ENCODE results near the gene RPRD1B.
"Not testable (repeated sequence)": the region's sequence is repeated elsewhere in the genome, so short reads cannot be mapped to it uniquely, and the experiment has no call there.

Gene RPRD1B

DNA sequence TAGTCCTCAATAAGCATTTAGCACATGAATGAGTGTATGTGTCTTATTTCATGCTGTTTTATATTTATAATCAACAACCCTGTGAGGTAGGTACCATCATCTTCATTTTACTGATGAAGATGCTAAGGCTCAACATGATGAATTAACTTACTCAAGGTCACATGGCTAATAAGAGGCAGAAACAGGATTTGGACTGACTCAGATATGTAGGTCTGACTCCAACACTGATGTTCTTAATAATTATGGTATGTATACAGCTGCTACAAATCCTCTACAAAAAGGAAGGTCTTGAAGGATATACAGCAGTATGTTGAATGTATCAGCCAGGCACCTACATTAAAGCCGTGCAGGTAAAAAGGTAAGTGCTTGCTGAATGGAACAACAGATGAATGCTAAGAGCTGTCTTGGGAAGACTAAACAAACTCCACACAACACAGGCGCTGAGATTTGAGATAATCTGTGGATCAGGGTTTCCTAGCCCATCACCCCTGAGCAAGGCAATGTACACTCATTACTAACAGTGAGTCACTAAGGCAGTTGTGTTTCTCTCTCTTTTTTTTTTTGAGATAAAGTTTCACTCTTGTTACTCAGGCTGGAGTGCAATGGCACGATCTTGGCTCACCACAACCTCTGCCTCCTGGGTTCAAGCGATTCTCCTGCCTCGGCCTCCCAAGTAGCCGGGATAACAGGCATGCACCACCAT lies 32.2 kb upstream of the RPRD1B start:
- DNase-seq (ENCODE audit: low read depth, low spot score): no peak

- no peak for DNase-seq (ENCODE audit: low read depth, low spot score)
Observed at GRCh38 chr20:38001981-38002380, 31.6 kb upstream of the RPRD1B start.

DNA sequence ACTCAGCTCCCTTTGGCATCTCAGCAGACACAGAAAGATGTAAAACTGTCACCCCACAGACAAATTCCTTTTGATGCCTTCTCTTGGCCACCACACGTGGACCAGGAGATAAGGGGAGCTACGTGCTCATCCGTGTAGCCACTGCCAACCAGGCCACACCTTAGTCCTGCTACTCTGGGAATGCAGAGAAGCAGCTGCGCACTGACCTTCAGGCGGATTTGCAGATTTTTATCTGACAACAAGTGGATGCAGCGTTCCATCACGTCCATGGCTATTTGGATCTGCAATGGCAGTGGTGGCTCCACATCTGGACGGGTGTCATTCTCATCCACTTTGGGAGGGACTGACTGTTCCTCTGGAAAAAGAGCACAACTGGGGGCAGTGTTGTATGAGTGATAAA lies 31.1 kb upstream of the RPRD1B start:
- no peak for DNase-seq (ENCODE audit: low read depth, low spot score)

- DNase-seq (ENCODE audit: low read depth, low spot score): no peak
Observed at GRCh38 chr20:38004416-38004815, 29.1 kb upstream of the RPRD1B start.

DNA sequence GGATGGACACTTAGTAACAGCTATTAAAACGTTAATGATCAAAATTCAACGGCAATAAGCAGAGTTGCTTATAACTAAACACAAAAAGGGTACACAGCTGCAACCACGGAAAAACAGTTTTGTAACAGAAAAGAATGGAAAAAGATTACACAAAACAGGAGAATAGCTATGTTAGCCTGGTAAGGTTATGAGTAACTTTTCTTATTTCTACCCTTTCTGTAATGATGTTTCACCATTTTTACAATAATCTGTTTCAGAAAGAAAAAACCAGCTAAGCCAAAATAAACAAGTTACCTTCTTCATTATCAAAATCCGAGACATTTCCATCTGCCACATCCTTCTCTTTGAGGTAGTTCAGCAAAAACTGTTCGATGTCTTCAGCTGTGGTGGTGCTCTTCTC lies 27.6 kb upstream of the RPRD1B start:
- no peak for DNase-seq (ENCODE audit: low read depth, low spot score)

GRCh38 chr20:38007526-38007925 lies 26.0 kb upstream of the RPRD1B start:
- no peak for DNase-seq (ENCODE audit: low read depth, low spot score)

DNA sequence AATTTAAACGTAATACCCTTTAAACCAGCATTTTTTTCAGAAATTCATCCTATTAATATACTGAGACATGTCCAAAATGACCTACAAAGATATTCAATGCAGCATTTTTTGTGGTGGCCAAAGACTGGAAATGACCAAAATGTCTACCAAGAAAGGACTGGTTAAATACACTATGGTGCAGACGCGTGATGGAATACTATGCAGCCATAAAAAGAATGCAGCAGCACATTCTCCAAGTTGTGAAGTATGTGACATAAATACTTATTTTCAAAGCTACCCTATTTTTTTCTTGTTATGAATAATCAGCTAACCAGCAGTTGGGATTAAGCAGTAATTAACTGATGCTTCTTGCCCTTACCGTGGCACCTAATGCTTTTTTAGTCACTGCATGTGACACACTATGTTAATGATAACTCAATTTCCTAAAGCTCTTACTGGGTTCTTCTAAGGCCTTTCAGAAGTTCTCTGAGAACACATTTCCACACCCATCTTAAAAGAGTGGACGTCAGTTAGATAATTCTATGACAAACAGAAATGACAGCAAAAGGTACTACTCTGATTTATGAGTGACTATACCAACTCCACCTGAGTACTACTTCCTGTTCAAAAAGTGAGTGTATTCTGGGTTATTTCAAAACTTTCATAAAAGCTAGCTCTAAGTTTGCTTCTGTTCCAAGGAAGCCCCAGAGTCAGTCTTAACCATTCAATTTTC lies 25.2 kb upstream of the RPRD1B start:
- DNase-seq (ENCODE audit: low read depth, low spot score): no peak

GRCh38 chr20:38009416-38009815 lies 24.1 kb upstream of the RPRD1B start:
- not testable (repeated sequence) for DNase-seq (ENCODE audit: low read depth, low spot score)

DNA sequence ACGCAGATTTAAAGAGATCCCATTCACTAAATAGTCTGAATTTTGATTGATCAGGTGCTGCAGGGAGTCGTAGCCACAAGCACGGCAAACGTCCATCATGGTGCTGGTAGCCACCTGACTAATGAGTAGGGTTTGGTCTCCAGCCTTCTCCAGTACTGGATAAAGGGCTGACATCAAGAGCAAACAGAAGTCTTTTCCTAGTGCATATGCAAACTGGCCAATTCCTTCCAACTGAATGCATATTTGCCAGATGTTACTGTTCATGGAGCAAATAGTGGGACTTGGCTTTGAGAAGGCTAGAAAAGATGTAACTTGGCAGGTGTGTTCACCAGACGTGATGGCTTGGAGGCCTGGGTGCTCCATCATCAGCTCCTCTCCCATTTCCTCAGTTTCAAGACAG lies 21.9 kb upstream of the RPRD1B start:
- no peak for DNase-seq (ENCODE audit: low read depth, low spot score)

GRCh38 chr20:38012332-38012731 lies 21.2 kb upstream of the RPRD1B start:
- DNase-seq (ENCODE audit: low read depth, low spot score): no peak

DNA sequence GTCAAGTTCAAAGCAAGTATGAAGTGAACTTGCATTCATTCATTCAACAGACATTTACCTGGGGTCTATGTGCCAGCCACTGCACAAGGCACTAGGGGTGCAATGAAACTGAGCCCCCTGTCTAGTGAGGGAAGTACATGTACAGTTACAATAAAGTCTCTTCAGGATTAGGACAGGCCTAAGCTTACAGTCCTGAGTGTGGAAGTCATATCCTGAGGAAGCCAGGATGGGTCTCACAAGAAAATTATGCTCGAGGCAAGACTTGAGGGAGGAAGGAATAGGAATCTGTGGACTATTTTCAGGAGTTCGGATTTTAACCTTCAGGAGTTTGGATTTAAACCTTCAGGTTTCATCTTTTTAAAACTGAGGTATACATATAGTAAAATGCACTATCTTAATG lies 19.7 kb upstream of the RPRD1B start:
- no peak for DNase-seq (ENCODE audit: low read depth, low spot score)

- no peak for DNase-seq (ENCODE audit: low read depth, low spot score)
Observed at GRCh38 chr20:38017959-38018358, 15.6 kb upstream of the RPRD1B start.

DNA sequence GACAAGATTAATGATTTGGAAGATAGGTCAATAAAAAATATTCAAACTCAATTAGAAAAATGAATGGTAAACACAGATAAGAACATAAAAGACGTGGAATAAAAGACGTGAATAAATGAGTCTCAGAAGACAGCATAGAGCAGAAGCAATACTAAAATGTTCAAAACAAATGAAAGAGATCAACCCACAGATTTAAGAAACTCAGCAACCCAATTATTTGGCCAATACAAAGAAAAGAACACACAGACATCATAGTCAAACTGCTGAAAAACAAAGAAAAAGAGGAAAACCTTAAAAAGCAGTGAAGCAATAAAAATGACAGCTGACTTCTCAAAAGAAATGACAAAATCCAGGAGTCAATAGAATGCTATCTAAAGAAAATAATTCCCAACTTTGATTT lies 15.2 kb upstream of the RPRD1B start:
- no peak for DNase-seq (ENCODE audit: low read depth, low spot score)

- no peak for DNase-seq (ENCODE audit: low read depth, low spot score)
Observed at GRCh38 chr20:38021087-38021772, 12.3 kb upstream of the RPRD1B start.

DNA sequence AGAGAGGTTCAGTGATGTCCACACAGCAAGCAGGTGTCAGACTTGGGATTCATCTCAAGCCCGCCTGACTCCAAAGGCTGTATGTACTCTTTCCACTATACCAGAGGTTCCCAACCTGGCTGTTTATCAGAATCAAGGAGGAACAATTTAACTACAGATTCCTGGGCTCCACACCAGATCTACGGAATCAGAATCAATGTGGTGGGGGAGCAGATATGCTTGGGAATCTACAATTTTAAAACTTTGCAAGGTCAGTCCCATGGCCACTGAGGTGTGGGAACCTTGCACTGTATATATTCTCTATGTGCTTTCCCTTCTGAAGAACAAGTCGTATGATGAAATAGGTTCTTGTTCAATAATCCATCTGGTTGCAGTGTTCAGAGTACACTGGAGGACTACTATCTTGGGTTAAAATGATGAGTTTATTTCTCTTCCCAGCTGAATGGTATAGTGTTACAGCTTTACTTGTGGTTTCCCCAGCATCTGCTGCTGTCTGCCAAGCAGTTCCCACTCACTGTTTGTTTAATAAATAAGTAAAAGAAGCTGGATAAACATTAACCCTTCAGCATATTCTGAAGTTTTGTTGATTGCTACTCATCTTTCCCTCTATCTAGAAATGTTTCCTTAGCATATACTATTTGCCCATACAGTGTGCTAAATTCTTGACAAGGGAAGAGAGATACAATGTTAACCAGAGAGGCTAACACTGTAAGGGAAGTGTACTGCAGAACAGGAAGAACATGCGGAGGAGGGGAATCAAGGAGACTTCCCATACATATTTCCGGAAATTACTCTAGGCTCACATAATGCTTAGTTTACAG lies 10.2 kb upstream of the RPRD1B start:
- DNase-seq (ENCODE audit: low read depth, low spot score): peak; percentile 90

GRCh38 chr20:38024496-38024895 lies 9.1 kb upstream of the RPRD1B start:
- DNase-seq (ENCODE audit: low read depth, low spot score): no peak

GRCh38 chr20:38029453-38029852 lies 4.1 kb upstream of the RPRD1B start:
- no peak for DNase-seq (ENCODE audit: low read depth, low spot score)

- DNase-seq (ENCODE audit: low read depth, low spot score): no peak
Observed at GRCh38 chr20:38031957-38032356, 1.6 kb upstream of the RPRD1B start.

- DNase-seq (ENCODE audit: low read depth, low spot score): no peak
Observed at GRCh38 chr20:38032585-38033329, 789 bp upstream of the RPRD1B start.

DNA sequence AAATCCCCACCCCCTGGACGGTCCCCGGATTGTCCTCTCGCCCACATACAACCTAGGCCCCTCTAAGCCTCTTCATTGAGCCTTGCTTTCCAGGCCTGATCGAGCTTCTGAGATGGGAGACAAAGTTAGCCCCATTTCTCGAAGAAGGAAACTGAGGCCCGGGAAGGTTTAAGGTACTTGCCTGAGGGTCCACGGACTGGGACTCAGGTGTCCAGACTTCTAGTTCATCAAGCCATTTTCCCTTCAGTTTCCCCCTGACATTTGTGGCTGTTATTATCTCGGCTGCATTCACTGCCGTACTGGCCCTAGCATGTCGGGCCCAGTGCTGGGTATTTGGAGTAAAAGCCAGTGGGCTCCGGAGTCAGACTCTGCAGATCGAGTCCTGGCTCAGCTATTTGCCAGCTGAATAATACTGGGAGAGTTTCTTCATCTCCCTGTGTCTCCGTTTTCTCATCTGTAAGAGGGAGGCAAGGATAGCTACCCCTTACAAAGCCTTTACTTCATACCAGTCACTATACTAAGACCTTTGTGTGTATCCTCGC lies 633 bp downstream of the RPRD1B start:
- DNase-seq (ENCODE audit: low read depth, low spot score): no peak

DNA sequence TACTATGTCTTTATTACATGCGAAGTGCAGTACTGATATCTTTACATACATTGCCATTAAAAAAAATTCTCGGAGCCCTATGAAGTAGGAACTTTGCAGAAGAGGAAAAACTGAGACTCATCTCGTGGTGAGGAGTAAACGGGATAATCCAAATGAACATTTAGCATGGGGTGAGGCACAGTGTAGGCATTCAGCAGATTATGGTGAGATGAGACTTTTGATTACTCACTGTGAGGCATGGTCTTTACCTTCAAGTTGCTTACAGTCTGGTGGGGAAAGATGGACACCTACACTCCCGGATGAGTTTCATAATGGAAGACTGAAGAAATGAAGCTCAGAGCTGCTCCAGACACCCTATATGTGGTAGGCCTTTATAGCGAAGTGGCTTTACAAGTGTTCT lies 1.4 kb downstream of the RPRD1B start:
- DNase-seq (ENCODE audit: low read depth, low spot score): no peak

Data from brain pericyte (primary cell).